Ovary (tissue), 9 donors: ENCODE data around the gene SLC44A1. TPM values are rescaled to one million over a fixed set of nuclear protein-coding genes. Genes with fewer than 3 reads are reported as not detected.

Experiments
- DNase-seq, 5 donors: peaks; one replicate each; pipeline ENCODE4 v3.0.0-alpha.2; 2019 to 2020
- H3K27ac ChIP-seq, 2 donors: fragments of 200-600 bp; one replicate each; pipeline versions ENCODE4 v1.5.1 to v1.8.0; 2019 to 2022
- H3K27me3 ChIP-seq: fragments of 200-600 bp; one replicate; pipeline ENCODE4 v1.8.0; 2022
- H3K36me3 ChIP-seq: fragments of 200-600 bp; sonication (generic); one replicate; pipeline ENCODE4 v1.5.1; 2019
- H3K4me1 ChIP-seq: one replicate; pipeline ENCODE4 v1.8.1; 2013; ENCODE audit warnings: mild to moderate bottlenecking, moderate library complexity; ENCODE audit not compliant: insufficient read depth
- H3K4me3 ChIP-seq: fragments of 200-600 bp; sonication (generic); one replicate; pipeline ENCODE4 v1.5.1; 2017
- H3K9me3 ChIP-seq, 2 donors: fragments of 200-600 bp in 1 of 2; sonication (generic) in 1 of 2; one replicate each; pipeline versions ENCODE4 v1.5.1 to v1.8.1; 2013 to 2019; ENCODE audit warnings: mild to moderate bottlenecking in 1 of 2, moderate library complexity in 1 of 2
- EP300 ChIP-seq: sonication (generic); formaldehyde crosslinking; IDR thresholded peaks from one replicate; pipeline ENCODE4 v1.6.1; 2017; ENCODE audit warnings: antibody characterized with exemption
- POLR2A ChIP-seq: fragments of 450-650 bp; IDR thresholded peaks from one replicate; pipeline ENCODE4 v1.6.1; 2017; ENCODE audit warnings: antibody characterized with exemption, mild to moderate bottlenecking, moderate library complexity
- WGBS, 3 donors: extraction: QIAGEN DNeasy Blood & Tissue Kit in 1 of 3; methylation state at CpG; one replicate each; pipeline versions ENCODE4 v1.1.5 to v1.1.7; 2013 to 2017; 5-methylcytosine and 5-hydroxymethylcytosine counted together
- intact Hi-C, 4 donors: fragments of 100-400 bp; cut with DNase I; formaldehyde crosslinking; loops; one replicate each; pipeline versions ENCODE4 v1.11.0 to v1.15.1; 2022 to 2023
- polyA plus RNA-seq, 2 donors: library from polyadenylated mRNA; stranded (reverse); fragments of 200-250 nt in 1 of 2; fragments of 350-450 nt in 1 of 2; fragmentation: Illumina TruSeq in 1 of 2; extraction: RNeasy Lipid Tissue Mini Kit (QIAGEN cat#74804) in 1 of 2; gene quantifications; one replicate each; pipeline ENCODE4 v1.2.3, GENCODE V29; 2013 to 2014
- total RNA-seq, 7 donors: library from RNA; depleted of rRNA in 2 of 7; stranded (reverse); fragments of >200 nt in 2 of 7; fragmentation: NEBNext Ultra II Directional in 3 of 7; extraction: Animal tissue kit (Norgen Biotek cat#: 25700) in 3 of 7; gene quantifications; one replicate each; pipeline versions ENCODE4 v1.1.0 to v1.2.4, GENCODE V29; 2016 to 2023
- TF ChIP-seq, protein P1 (sequence below), 3 donors: fragments of 450-650 bp in 2 of 3; fragments of 200-600 bp in 1 of 3; IDR thresholded peaks; one replicate each; pipeline versions ENCODE4 v1.5.1 to v1.8.0; 2016 to 2022; ENCODE audit warnings: antibody characterized with exemption in 3 of 3, mild to moderate bottlenecking in 1 of 3
- donor health status: DM: no; HTN: no; CAD: no; lungs with moderate emphysema.
- donor health status: DM: no; HTN: no; CAD: no.
- donor health status: Bipolar disorder and iron deficiency.
- donor health status: DM: yes; HTN: yes; CAD: no.
- donor health status: DM: no; HTN: no; CAD: no.
- donor health status: DM: yes; HTN: yes; CAD: no.

Gene SLC44A1
- total and polyA plus RNA-seq, 9 donors: 8.8 to 34.7 (median 28.5) TPM

DNA sequence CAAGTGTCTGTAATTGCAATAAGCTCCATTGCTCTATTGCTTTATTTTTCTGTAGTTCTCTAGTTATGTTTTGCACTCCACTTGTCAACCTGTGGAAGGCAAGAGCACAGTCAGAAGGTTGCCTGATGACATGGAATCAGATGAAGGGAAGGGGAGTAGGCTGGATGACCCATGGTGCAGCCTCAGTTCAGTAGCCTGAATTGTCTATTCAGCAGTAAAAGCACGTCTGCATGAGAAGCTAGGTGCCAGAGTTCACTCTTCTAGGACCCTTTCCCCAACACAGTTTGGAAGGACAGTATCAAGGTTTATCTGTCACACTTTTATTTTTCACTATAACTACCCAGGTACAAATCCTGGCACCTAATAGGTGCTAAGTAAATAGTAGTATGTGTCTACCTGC lies 39.3 kb downstream of the SLC44A1 start:
- no peak overlapping the region for H3K27ac ChIP-seq
- H3K9me3 ChIP-seq: no peaks in the 10 kb centered on the region
- TF ChIP-seq, protein P1, sequence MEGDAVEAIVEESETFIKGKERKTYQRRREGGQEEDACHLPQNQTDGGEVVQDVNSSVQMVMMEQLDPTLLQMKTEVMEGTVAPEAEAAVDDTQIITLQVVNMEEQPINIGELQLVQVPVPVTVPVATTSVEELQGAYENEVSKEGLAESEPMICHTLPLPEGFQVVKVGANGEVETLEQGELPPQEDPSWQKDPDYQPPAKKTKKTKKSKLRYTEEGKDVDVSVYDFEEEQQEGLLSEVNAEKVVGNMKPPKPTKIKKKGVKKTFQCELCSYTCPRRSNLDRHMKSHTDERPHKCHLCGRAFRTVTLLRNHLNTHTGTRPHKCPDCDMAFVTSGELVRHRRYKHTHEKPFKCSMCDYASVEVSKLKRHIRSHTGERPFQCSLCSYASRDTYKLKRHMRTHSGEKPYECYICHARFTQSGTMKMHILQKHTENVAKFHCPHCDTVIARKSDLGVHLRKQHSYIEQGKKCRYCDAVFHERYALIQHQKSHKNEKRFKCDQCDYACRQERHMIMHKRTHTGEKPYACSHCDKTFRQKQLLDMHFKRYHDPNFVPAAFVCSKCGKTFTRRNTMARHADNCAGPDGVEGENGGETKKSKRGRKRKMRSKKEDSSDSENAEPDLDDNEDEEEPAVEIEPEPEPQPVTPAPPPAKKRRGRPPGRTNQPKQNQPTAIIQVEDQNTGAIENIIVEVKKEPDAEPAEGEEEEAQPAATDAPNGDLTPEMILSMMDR (IDR thresholded peaks at IDR 0.05): no peak
- TF ChIP-seq POLR2A: no peak
- TF ChIP-seq EP300: no peak
- H3K4me1 ChIP-seq: no peaks in the 10 kb centered on the region
- DNase-seq: no peak
- no peak overlapping the region for H3K4me3 ChIP-seq
- WGBS, 3 donors: 63 to 89% (median 73%) methylated on average over 1 of the region's 1 CpG
- no peaks in the 10 kb centered on the region for H3K36me3 ChIP-seq
- H3K27me3 ChIP-seq: no peaks in the 10 kb centered on the region
- intact Hi-C loops: no loop called here

DNA sequence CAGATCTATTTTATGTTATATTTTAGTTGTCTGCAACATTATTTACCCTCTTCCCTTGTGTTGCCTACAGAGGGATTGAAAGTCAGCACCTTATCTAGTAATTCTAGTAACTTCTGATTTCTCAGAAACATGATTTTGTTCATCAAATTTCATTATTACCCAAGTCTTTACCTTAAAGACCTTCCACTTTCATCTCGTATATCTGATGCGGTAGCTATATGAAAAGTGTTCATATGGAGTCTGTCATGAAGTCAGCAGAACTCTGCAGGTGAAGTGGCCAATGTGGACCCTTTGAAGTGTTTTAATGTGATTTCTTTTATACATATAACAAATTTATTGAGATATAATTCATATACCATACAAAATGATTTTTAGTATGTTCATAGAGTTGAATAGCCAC lies 40.0 kb downstream of the SLC44A1 start:
- Histone ChIP-seq H3K27me3 (no peaks in the 10 kb centered on the region), H3K9me3 (no peaks in the 10 kb centered on the region), H3K4me3 (no peak overlapping the region), H3K36me3 (no peaks in the 10 kb centered on the region), H3K27ac (no peak overlapping the region), H3K4me1 (no peaks in the 10 kb centered on the region)
- no peak for DNase-seq
- 96 to 98% (median 98%) methylated on average over 2 of the region's 2 CpGs for WGBS, 3 donors
- intact Hi-C loops: no loop called here
- no peak for TF ChIP-seq POLR2A
- no peak for TF ChIP-seq EP300
- TF ChIP-seq, protein P1 (IDR thresholded peaks at IDR 0.05): no peak

DNA sequence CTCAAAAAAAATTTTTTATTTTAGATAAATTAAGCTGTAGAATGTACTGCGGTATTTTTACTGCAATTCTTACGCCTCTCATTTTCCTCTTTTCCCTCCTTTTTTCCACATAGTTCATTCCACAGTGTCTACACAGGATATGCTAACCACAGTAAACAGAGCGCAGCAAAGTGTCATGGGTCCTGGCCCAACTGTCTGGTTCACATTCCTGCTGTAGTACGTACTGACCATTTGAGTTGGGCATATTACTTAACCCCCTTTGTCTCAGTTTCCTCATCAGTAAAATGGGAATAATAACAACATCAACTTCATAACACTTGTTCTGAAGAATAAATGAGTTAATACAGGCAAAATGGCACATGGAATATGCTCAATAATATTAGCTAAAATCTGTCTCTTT lies 41.6 kb downstream of the SLC44A1 start:
- H3K27ac ChIP-seq: no peak overlapping the region
- intact Hi-C loops: no loop called here
- WGBS, 3 donors: 90 to 93% (median 92%) methylated on average over 4 of the region's 4 CpGs
- H3K4me1 ChIP-seq: no peaks in the 10 kb centered on the region
- no peak overlapping the region for H3K4me3 ChIP-seq
- H3K9me3 ChIP-seq: no peaks in the 10 kb centered on the region
- no peak for DNase-seq
- H3K36me3 ChIP-seq: no peaks in the 10 kb centered on the region
- TF ChIP-seq POLR2A: no peak
- TF ChIP-seq EP300: no peak
- TF ChIP-seq, protein P1 (IDR thresholded peaks at IDR 0.05): no peak
- no peaks in the 10 kb centered on the region for H3K27me3 ChIP-seq

DNA sequence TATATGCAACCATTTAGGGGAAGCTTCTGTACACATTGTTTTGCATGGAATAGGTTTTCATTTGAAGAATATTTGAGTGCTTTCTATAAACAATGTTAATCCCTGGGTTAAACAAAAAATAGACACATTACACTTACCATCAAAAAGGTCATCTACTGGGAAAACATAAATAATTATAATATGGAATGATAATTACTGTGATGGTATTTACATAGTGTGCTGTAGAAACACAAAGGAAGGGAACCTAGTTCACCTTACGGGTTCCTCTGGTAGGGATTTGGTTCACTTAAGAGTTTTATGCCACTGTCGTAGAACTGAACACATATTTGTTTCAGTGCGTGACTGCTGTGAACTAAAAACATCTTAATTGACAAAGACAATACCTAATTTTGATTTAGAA lies 44.9 kb downstream of the SLC44A1 start:
- WGBS, 3 donors: 96 to 97% (median 97%) methylated on average over 3 of the region's 3 CpGs
- intact Hi-C loops: no loop called here
- no peak for DNase-seq
- H3K4me3 ChIP-seq: no peak overlapping the region
- H3K4me1 ChIP-seq: peaks cover 5% of the 10 kb centered on the region
- TF ChIP-seq POLR2A (no peak), EP300 (no peak)
- TF ChIP-seq, protein P1 (IDR thresholded peaks at IDR 0.05): no peak
- H3K27me3 ChIP-seq: no peaks in the 10 kb centered on the region
- no peaks in the 10 kb centered on the region for H3K36me3 ChIP-seq
- H3K9me3 ChIP-seq: no peaks in the 10 kb centered on the region
- no peak overlapping the region for H3K27ac ChIP-seq

DNA sequence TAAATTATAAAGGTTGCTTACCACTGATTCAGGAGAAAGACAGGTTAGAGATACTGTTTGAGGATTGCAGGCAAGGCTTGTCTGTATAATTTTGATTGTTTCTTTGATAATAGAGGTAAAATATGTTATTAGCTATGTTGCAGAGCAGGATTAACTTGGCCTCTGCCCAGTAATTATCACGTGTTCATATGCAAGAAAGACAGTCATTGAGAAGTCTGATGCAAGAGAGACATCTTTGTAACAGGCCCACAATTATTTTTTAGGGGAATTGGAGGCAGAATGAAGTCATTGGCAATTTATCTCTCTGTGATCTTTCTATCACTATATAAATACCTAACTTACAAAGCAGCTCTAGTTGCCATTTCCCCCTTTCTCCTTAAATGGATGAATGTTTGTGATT lies 46.0 kb downstream of the SLC44A1 start:
- Histone ChIP-seq H3K36me3 (no peaks in the 10 kb centered on the region), H3K27ac (no peak overlapping the region), H3K4me1 (peaks cover 5% of the 10 kb centered on the region), H3K4me3 (no peak overlapping the region), H3K9me3 (no peaks in the 10 kb centered on the region), H3K27me3 (no peaks in the 10 kb centered on the region)
- intact Hi-C loops: no loop called here
- no peak for DNase-seq
- no peak for TF ChIP-seq EP300
- TF ChIP-seq, protein P1 (IDR thresholded peaks at IDR 0.05): no peak
- TF ChIP-seq POLR2A: no peak
- 51 to 65% (median 60%) methylated on average over 1 of the region's 1 CpG for WGBS, 3 donors
